NK-92 treated with Interleukin-12 subunit alpha and Interleukin-12 subunit beta, amount 100 ng/mL, for 24 hours (cell line): ENCODE measurements around the gene ZNF429.
"Not testable (repeated sequence)": the region's sequence is repeated elsewhere in the genome, so short reads cannot be mapped to it uniquely, and the experiment has no call there.

Experiments
- DNase-seq: peaks from one replicate; lab custom pipeline; 2025; lab: John Stamatoyannopoulos, UW

The ZNF429 gene

DNA sequence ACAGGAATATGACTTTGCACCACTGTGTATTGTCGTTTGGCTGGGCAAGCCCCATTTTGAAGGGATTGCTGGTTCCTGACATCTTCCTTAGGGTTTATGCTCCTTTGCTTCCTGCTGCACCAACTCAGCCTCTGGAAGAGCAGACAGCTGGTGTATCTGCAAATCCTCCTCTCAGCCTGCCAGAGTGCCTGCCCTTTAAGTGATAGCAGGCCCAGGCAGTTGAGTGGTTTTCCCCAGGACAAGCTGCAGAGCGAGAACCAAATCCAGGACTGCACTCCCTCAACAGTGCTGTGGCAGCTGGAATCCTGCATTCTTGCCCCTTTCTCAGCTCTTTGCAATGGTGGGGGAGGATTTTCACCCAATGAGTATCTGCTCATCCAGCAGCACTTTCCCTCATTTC lies 85.5 kb downstream of the ZNF429 start:
- DNase-seq = no peak

DNA sequence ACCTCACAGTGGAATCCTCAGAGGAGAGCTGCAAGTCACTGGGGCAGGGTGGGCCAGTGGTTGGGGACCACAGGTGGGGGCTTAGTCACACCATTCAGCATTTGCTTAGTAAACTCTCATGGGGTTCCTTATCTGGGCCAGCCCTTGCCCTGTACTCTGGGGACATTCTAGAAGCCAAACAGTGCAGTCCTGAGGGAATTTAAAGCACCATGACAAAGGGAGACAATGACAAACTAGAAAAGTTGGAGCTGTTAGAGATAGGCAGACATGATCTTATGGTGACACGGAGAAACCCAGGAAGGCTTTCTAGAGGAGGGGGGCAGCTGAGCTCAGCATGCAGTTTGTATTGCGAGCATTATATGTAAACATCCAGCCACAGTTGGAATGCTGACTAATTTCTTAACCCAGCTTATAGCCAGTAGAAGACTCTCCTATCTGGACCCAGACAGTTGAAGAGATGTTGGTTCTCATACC lies 87.6 kb downstream of the ZNF429 start:
- DNase-seq = no peak

DNA sequence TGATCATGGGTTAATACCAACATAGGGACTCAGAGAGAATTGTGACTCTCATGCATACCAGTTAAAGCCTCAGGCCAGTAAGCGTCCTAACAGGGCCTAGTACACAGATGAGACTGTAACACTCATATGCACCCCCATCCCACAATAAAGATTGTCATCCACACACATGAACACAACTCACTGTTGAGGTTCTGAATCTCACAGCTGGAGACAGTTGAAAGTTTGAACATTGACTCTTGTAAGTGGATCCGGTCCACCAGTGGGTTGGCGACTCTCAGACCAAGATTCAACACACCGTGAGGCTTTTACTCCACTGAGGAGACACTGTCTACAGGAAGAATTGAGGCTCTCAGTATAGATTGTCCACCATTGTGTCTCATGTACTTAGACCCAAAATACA lies 88.1 kb downstream of the ZNF429 start:
- DNase-seq = no peak

DNA sequence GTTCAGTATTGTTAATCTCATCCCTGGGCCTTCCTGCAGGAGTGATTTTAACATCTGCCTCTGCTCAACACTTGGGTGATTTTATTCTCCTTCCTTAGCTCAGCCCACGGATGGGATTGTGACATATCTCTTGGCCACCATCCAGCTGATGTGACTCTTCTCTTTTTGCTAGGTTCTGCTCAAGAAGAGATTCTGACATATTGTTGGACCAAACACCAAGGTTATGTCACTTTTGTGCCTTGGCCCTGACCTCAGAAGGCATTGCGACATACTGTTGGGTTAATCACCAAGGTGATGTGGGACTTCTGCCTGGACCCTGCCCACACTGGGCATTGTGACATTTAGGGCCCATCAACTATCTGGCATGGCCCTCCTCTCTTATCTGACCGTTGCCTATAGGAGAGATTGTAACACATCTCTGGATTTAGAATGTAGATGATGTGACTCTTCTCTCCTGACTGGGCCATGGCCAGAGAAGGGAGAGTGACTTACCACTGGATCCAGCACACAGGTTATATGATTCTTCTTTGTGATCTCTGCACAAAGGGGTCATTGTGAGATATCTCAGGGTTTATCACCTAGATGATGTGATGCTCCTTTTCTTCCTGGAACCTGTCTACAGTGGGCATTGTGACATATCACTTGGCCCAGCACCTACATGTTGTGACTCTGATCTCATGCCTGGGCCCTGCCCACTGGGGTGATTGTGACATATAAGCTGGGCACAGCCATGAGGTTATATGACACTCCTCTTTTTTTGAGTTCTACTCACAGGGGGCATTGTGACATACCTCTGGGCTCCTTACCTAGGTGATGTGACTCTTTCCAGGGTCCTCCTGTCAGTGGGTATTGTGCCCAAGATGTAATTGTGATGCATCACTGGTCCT lies 88.8 kb downstream of the ZNF429 start:
- DNase-seq = no peak

DNA sequence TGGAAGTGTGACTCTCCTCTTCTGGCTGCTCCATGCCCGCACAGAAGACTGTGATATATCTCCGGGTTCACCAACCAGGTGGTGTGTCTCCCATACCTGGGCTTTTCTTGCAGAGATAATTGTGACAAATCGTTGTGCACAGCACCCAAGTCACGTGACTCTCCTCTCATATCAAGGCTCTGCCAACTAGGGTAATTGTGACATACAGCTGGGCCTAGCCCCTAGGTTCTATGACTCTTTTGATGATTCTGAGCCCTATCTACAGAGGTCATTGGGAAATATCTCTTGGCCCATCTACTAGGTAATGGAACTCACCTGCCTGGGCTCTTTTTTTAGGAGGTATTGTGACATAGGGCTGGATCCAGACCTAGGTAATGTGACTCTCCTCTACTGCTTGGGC lies 89.8 kb downstream of the ZNF429 start:
- no peak for DNase-seq

DNA sequence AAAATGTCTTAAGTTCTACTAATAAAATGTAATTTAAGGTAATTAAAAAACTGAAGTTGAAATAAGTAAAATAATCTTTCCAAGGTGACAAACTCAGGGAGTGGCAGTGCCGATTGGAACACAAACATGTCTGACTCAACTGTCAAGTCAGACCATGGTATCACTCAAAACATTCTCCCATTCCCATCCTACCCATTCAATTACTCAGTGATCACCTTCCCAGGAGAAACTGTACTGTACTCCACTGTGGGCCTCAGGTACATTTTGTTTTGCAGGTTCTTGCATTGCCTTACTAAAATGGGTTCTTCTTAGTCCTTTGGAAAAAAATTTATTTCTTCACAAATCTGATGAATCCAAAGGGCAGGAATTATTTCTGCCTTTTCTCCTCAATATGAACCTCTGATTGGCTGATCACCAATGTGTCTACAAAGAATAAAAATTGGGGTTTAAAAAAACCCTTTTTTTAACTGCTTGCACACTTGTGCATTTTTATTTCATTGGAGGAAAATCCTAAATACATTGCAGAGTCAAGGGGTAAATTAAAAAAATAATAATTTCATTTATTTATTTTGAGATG lies 96.8 kb downstream of the ZNF429 start:
- no peak for DNase-seq

DNA sequence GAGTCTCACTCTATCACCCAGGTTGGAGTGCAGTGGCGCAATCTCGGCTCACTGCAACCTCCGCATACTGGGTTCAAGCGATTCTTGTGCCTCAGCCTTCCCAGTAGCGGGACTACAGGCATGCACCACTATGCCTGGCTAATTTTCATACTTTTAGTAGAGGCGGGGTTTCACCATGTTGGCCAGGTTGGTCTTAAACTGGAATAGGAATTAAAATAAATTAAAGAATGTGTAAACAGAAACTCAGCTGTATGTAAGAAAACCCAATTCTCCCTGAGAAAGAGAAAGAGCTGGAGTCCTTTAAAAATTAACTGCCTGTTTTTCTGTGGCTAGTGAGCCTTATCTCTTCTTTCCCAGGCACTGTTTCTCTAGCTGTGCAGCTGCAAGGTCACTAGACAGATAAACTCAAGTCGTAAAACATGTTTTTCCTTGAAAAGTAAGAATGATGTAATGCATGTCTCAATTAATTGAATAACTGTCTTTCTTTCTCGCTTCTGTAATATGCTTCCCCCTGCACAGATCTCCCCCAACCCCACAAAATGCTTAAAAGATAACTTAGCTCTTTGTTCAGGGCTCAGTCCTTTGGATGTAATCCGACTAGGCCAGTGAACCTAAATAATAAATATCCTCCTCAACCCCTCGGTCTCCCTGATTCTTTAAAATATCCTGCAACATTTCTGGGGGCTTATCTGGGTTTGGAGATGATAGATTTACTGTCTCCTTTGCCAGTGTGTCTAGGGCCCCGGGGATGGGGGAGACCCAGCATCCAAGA lies 97.4 kb downstream of the ZNF429 start:
- not testable (repeated sequence) for DNase-seq

DNA sequence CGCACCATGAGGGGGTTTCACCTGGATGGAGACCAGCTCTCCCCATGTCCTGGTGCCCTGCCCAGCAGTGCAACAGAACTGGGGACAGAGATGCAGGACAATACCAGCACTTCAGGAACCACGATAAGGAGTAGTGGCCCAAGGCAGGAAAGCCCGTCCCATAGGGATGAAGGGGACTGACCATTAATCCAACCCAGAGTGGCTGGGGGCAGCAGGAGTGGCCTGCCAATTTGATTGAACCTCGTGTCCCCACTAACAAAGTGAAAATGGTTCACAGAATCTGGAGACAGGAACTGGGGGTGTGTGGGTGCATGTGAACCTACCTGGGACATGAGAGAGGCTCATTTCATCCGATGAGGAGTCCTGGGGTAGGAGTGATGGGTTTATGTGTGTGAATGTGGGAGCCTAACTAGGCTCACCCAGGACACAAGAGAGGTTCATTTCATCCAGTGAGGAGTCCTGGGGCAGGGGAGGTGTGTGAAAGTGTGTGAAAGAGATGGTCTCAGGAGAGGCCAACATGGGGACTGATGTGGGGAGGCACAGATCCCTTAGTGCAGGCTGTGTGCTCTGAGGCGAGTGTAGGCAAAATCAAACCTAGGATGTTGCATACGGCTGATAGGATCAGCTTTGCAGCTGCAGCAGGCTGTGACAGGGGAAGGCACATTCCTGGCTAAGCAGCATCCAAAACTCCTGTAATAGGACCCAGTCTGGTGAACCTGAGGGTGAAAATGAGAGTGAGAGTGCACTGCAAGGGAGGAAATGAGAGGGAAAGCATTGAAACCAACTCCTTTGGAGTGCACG lies 98.2 kb downstream of the ZNF429 start:
- no peak for DNase-seq

DNA sequence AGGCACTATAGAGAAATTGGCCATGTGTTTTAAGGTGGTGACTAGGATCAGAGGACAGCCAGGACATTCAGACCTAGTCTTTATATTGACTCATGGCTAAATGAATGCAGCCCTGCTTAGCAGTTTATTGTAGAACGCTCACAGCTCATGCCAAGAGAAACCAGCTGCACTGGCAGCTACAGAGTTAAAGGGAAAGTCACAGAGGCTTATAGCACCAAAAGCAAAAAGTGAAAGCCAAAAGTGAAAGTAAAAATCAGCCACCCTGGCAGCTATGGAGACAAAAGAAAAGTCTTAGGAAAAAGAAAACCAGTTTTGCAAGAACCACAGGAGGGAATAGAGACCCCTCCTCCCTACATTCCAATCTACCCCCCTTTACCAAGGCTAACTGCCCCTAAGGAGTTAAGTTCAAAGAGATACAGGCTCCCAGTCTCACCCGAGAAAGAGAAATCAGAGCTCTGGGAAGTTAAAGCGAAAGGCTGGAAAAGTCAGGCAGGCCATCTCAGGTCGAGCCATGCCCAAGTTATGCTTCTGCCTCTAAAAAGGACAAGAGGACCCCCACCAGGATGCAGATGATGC lies 99.0 kb downstream of the ZNF429 start:
- no peak for DNase-seq
